ENCODE measurements around the gene EPAS1.

DNA sequence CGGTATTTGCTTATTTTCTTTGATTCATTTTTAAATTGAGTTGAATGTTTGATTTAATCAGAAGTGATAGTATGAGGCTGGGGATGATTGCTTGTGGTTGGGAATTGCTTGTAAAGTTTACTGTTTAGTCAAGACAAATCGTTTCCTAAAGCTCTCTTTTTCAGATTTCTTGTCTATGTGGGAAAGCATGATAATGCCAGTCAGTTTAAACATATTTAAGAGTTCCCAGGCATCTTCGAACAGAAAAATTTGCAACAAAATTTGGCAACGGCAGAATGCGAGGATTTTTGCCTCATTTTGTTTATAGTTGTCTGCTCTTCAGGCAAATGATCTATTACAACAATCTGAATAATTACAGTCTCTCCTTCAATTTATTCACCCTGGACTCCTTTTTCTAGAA lies 22.5 kb downstream of the EPAS1 start:
- TF ChIP-seq, protein P1, sequence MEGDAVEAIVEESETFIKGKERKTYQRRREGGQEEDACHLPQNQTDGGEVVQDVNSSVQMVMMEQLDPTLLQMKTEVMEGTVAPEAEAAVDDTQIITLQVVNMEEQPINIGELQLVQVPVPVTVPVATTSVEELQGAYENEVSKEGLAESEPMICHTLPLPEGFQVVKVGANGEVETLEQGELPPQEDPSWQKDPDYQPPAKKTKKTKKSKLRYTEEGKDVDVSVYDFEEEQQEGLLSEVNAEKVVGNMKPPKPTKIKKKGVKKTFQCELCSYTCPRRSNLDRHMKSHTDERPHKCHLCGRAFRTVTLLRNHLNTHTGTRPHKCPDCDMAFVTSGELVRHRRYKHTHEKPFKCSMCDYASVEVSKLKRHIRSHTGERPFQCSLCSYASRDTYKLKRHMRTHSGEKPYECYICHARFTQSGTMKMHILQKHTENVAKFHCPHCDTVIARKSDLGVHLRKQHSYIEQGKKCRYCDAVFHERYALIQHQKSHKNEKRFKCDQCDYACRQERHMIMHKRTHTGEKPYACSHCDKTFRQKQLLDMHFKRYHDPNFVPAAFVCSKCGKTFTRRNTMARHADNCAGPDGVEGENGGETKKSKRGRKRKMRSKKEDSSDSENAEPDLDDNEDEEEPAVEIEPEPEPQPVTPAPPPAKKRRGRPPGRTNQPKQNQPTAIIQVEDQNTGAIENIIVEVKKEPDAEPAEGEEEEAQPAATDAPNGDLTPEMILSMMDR (IDR thresholded peaks at IDR 0.05; ENCODE audit: insufficient read depth, low read length): no peak
- TF ChIP-seq POLR2AphosphoS5 (IDR thresholded peaks at IDR 0.05; ENCODE audit: low read depth): no peak
- TF ChIP-seq GABPA (IDR thresholded peaks at IDR 0.05; ENCODE audit: low read depth): no peak
- TF ChIP-seq, protein P2, sequence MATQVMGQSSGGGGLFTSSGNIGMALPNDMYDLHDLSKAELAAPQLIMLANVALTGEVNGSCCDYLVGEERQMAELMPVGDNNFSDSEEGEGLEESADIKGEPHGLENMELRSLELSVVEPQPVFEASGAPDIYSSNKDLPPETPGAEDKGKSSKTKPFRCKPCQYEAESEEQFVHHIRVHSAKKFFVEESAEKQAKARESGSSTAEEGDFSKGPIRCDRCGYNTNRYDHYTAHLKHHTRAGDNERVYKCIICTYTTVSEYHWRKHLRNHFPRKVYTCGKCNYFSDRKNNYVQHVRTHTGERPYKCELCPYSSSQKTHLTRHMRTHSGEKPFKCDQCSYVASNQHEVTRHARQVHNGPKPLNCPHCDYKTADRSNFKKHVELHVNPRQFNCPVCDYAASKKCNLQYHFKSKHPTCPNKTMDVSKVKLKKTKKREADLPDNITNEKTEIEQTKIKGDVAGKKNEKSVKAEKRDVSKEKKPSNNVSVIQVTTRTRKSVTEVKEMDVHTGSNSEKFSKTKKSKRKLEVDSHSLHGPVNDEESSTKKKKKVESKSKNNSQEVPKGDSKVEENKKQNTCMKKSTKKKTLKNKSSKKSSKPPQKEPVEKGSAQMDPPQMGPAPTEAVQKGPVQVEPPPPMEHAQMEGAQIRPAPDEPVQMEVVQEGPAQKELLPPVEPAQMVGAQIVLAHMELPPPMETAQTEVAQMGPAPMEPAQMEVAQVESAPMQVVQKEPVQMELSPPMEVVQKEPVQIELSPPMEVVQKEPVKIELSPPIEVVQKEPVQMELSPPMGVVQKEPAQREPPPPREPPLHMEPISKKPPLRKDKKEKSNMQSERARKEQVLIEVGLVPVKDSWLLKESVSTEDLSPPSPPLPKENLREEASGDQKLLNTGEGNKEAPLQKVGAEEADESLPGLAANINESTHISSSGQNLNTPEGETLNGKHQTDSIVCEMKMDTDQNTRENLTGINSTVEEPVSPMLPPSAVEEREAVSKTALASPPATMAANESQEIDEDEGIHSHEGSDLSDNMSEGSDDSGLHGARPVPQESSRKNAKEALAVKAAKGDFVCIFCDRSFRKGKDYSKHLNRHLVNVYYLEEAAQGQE (IDR thresholded peaks at IDR 0.05; ENCODE audit: insufficient replicate concordance, low read depth): no peak
- TF ChIP-seq SPI1 (IDR thresholded peaks at IDR 0.05; ENCODE audit: borderline replicate concordance, low read depth): no peak

Data from HL-60 (cell line).